Prostate gland (tissue), 2 donors: ENCODE measurements around the gene CORO1A.

Experiments
- CTCF ChIP-seq, 4 experiments: fragments of 200-600 bp in 2 of 4; fragments of 450-650 bp in 2 of 4; sonication (generic) in 2 of 4; IDR thresholded peaks; 1 replicate in 3 of 4; 2 replicates in 1 of 4; pipeline ENCODE4 v1.5.1; 2016 to 2019; ENCODE audit warnings: antibody characterized with exemption in 4 of 4, mild to moderate bottlenecking in 2 of 4, moderate library complexity in 2 of 4
- POLR2A ChIP-seq: fragments of 450-650 bp; IDR thresholded peaks from one replicate; pipeline ENCODE4 v1.6.1; 2016; ENCODE audit warnings: antibody characterized with exemption, mild to moderate bottlenecking

DNA sequence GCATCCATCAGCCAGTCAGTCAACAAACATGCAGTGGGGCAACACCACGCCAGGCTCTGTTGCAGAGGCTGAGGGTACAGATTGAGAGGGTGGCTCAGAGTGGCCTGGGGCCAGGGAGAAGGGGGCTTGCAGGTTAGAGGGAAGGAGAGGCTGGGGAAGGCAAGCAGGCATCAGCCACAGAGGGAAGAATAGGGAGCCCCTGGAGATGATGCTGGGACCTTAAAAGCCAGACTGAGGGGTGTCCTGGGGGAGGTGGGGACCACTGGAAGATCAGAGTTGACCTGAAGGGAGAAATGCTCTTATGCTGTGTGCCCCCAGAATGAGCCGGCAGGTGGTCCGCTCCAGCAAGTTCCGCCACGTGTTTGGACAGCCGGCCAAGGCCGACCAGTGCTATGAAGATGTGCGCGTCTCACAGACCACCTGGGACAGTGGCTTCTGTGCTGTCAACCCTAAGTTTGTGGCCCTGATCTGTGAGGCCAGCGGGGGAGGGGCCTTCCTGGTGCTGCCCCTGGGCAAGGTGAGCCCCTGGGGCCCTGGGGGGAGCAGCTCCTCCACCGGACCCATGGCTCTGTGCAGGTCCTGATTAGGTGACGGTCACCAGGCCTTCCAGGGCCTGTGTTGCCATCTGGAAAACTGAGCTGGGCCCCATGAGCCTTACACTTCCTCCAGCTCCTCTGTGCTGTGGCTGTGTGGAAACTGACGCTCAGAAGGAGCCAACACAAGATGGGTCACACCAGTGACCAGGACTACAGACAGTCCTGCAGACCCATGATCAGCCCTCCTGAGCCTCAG lies 1.7 kb downstream of the CORO1A start:
- no peak for TF ChIP-seq POLR2A
- no peak for TF ChIP-seq CTCF (IDR thresholded peaks at IDR 0.05)
